ENCODE data around the gene VWA3A. TPM values are rescaled to one million over a fixed set of nuclear protein-coding genes. Genes with fewer than 3 reads are reported as not detected.

Gene VWA3A
- total RNA-seq, 4 donors from 2014 or later, result not detected

GRCh38 chr16:22163806-22164205, 71.5 kb downstream of the VWA3A start:
- TF ChIP-seq CTCF (IDR thresholded peaks at IDR 0.05; ENCODE audit: low read depth), result no peak

GRCh38 chr16:22164482-22164881, 72.1 kb downstream of the VWA3A start:
- no peak for TF ChIP-seq CTCF (IDR thresholded peaks at IDR 0.05; ENCODE audit: low read depth)

GRCh38 chr16:22165508-22166285, 73.4 kb downstream of the VWA3A start:
- TF ChIP-seq CTCF (IDR thresholded peaks at IDR 0.05; ENCODE audit: low read depth), result no peak

- no peak for TF ChIP-seq CTCF (IDR thresholded peaks at IDR 0.05; ENCODE audit: low read depth)
Observed at GRCh38 chr16:22171953-22172352, 79.6 kb downstream of the VWA3A start.

GRCh38 chr16:22174642-22175041, 82.3 kb downstream of the VWA3A start:
- no peak for TF ChIP-seq CTCF (IDR thresholded peaks at IDR 0.05; ENCODE audit: low read depth)

- no peak for TF ChIP-seq CTCF (IDR thresholded peaks at IDR 0.05; ENCODE audit: low read depth)
Observed at GRCh38 chr16:22177968-22178930, 85.9 kb downstream of the VWA3A start.

GRCh38 chr16:22181426-22181825, 89.1 kb downstream of the VWA3A start:
- TF ChIP-seq CTCF (IDR thresholded peaks at IDR 0.05; ENCODE audit: low read depth), result no peak
